ENCODE data around the gene IL34. TPM values are rescaled to one million over a fixed set of nuclear protein-coding genes. Genes with fewer than 3 reads are reported as not detected.

The IL34 gene
- total RNA-seq, 1 experiment from 2014 or later = 4.4 TPM

DNA sequence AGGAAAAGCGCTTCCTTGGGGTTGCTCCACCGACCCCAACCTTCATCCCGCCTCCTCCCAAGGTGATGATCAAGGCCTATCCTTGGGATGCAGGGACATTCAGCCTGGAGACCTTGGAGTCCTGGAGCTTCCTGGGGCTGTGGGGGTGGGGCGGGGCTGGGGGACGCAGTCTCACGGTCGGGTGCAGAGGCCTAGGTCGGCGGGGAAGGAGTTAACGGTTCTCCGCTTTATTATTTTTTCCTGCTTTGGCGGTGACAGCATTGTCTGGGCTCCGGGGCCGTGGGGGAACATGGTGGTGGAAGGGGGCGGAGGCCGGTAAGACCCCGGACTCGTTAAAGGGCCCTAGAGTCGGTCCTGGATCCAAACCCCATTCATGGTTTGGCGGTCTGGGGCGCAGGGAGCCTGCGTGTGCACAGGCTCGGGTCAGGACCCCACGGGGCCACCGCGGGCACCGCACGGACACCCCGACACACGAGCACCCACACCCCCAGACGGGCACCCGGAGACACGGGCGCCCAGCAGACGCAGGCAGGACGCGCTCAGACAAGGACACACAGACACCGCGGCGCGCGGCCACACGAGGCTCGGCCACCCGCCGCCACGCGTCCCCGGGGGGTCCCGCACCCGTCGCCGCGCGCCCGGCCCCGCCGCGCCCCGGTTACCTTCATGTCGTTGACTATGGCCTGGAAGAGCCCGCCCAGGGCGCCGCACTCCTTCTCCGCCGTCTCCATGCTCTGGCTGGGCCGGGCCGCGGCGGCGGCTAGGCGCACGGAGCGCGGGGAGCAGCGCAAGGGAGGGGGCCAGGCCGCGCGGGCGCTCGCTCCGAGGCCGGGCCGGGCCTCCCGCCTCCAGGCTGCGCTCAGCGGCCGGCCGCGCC is 38.9 kb downstream of the IL34 start:
- H4K91ac ChIP-seq (ENCODE audit: insufficient read length, low read depth, low read length) = no peak overlapping the region
- no peak for DNase-seq
- no peak overlapping the region for H3K56ac ChIP-seq (ENCODE audit: insufficient read length, low read depth, low read length)
- no peak overlapping the region for H3K4ac ChIP-seq (ENCODE audit: low read depth, low read length)
- H2BK5ac ChIP-seq (ENCODE audit: insufficient read length, low read length) = no peak overlapping the region
- TF ChIP-seq, protein P1, sequence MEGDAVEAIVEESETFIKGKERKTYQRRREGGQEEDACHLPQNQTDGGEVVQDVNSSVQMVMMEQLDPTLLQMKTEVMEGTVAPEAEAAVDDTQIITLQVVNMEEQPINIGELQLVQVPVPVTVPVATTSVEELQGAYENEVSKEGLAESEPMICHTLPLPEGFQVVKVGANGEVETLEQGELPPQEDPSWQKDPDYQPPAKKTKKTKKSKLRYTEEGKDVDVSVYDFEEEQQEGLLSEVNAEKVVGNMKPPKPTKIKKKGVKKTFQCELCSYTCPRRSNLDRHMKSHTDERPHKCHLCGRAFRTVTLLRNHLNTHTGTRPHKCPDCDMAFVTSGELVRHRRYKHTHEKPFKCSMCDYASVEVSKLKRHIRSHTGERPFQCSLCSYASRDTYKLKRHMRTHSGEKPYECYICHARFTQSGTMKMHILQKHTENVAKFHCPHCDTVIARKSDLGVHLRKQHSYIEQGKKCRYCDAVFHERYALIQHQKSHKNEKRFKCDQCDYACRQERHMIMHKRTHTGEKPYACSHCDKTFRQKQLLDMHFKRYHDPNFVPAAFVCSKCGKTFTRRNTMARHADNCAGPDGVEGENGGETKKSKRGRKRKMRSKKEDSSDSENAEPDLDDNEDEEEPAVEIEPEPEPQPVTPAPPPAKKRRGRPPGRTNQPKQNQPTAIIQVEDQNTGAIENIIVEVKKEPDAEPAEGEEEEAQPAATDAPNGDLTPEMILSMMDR (conservative IDR thresholded peaks at IDR 0.05) = no peak
- H3K4me3 Mint-ChIP-seq = peak overlapping the region; percentile 68 to 79
- no peak overlapping the region for H2BK20ac ChIP-seq (ENCODE audit: low read depth, low read length, poor library complexity, severe bottlenecking)
- H3K79me2 ChIP-seq (ENCODE audit: insufficient read depth, low read length) = no peaks in the 10 kb centered on the region
- H3K23me2 ChIP-seq (ENCODE audit: insufficient read length, low read depth, low read length, poor library complexity, severe bottlenecking) = peaks cover 7% of the 10 kb centered on the region
- no peak overlapping the region for H2AFZ ChIP-seq (ENCODE audit: low read length)
- no peaks in the 10 kb centered on the region for H3K9me3 Mint-ChIP-seq
- no peak overlapping the region for H2BK120ac ChIP-seq (ENCODE audit: low read depth, low read length, poor library complexity, severe bottlenecking)
- peaks cover 6% of the 10 kb centered on the region; the same call in 1 of the 2 replicates for H3K4me1 ChIP-seq (ENCODE audit: insufficient read depth, low read length)
- no peak overlapping the region; the same call in 1 of the 2 replicates for H3K14ac ChIP-seq (ENCODE audit: insufficient read depth, low read length)
- H3K27ac ChIP-seq (ENCODE audit: insufficient read length, low read depth, low read length) = no peak overlapping the region
- H3K4me2 ChIP-seq (ENCODE audit: insufficient read depth, insufficient read length, low read length) = peak overlapping the region; percentile 61
- H4K20me1 ChIP-seq (ENCODE audit: control insufficient read depth, insufficient read depth, insufficient read length) = no peaks in the 10 kb centered on the region
- peaks cover 2% of the 10 kb centered on the region; the same call in 1 of the 2 replicates for H3K27me3 Mint-ChIP-seq (ENCODE audit: low read depth)
- H3K27me3 ChIP-seq (ENCODE audit: insufficient read depth, low read length) = no peaks in the 10 kb centered on the region
- no peak overlapping the region for H4K5ac ChIP-seq (ENCODE audit: insufficient read length, low read depth, low read length)
- WGBS (ENCODE audit: extremely low coverage, insufficient read length, low lambda C conversion rate) = no CpG with 5 or more reads among the region's 90 CpGs
- H3K4me1 Mint-ChIP-seq = peaks cover 19 to 30% of the 10 kb centered on the region in 2 experiments
- H2BK12ac ChIP-seq (ENCODE audit: insufficient read length, low read depth, low read length) = no peak overlapping the region
- H3K23ac ChIP-seq (ENCODE audit: insufficient read length, low read depth, low read length) = no peak overlapping the region
- H3K9ac ChIP-seq (ENCODE audit: extremely low read depth, insufficient read length, low read length) = no peak overlapping the region
- H3T11ph ChIP-seq (ENCODE audit: low read length) = no peak overlapping the region
- H3K9me3 ChIP-seq (ENCODE audit: control insufficient read depth, low read depth, low read length) = no peaks in the 10 kb centered on the region
- H4K8ac ChIP-seq (replicated peaks; ENCODE audit: insufficient read length, low read depth, low read length) = no peak overlapping the region
- H3K27ac Mint-ChIP-seq = no peak overlapping the region
- no peaks in the 10 kb centered on the region; a peak in 1 of 7 replicates for H3K36me3 Mint-ChIP-seq (ENCODE audit: insufficient read depth in 1 of 3, low read depth in 3 of 3)
- H2BK15ac ChIP-seq (ENCODE audit: low read depth, low read length) = no peak overlapping the region
- no peak overlapping the region for H3K18ac ChIP-seq (ENCODE audit: insufficient read length, low read depth, low read length)
- no peak overlapping the region for H2AK5ac ChIP-seq (ENCODE audit: insufficient read length, low read length)
- H3K79me1 ChIP-seq (ENCODE audit: insufficient read depth, low read depth, low read length, poor library complexity, severe bottlenecking) = no peaks in the 10 kb centered on the region

All from H9 (cell line).